NCI-H1417 treated with DMSO at 0.1 percent for 48 hours (cell line): ENCODE data around the gene MCRIP2.
"Not testable (repeated sequence)": the region's sequence is repeated elsewhere in the genome, so short reads cannot be mapped to it uniquely, and the experiment has no call there.

Experiments
- DNase-seq: peaks from one replicate; lab custom pipeline; 2025; lab: John Stamatoyannopoulos, UW

Gene MCRIP2

DNA sequence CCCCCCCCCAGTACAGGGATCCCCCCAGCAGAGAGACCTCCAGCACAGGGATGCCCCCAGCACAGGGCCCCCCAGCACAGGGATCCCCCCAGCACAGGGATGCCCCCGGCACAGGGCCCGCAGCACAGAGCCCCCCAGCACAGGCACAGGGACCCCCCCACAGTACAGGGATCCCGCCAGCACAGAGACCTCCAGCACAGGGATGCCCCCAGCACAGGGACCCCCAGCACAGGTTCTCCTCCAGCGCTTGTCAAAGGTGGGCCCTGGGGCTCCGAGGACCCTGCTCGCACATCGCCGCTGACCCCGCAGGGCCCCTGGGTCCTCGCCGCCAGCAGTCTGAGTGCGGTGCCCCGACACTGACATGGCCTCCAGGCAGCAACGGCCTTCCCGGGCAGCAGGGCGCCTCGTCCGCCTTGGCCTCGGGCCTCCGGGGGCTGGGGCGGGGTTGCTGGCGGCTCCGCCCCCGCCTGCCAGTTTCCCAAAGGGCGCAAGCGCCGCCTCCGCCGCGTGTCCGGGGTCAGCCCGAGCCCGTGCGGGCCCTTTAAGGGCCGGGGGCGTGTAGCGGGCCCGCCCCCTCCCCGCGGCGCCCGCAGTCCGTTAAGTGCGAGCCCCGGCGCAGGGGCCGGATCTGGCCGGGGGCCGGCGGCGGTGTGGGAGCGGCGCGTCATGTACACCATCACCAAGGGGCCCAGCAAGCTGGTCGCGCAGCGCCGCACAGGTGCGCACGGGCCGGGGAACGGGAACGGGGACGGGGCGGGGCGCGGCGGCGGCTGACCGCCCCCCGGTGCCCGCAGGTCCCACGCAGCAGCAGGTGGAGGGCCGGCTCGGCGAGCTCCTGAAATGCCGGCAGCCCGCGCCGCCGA, at the start of gene MCRIP2:
MCRIP2 (plus strand) TSS at position 503 of the 863 bp plus-strand sequence; CDS start at position 667, 164 bp downstream.
- peak; percentile 6 for DNase-seq

DNA sequence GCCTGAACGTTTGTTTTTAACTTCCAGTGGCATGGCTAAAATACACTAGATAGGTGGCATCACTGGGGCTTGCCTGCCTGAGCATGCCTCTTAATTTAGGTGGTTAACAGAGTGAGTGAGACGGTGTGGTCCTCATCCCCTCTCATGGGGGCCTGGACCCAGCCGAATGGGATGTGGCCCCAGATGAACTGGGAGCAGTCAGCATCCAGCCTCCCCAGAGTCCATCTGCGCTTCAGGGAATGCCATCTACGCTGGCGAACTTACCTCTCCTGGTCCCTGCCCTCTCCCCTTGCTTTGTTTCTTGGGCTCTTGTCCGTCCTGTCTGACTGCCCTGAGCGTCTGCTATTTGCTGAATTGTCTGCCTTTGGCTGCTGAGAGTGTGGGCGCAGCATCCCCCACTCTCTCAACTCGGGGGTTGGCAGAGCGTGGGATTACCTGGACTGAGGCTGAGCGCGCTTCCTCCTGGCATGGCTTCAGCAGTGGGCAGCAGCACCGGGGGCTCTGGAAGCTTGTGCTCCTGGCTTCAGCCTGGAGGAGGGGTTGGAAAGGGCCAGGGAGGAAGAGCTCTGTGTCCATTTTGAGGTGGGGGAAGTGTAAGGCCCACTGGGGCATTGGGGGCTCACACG, 49.6 kb upstream of the MCRIP2 start:
- no peak for DNase-seq

DNA sequence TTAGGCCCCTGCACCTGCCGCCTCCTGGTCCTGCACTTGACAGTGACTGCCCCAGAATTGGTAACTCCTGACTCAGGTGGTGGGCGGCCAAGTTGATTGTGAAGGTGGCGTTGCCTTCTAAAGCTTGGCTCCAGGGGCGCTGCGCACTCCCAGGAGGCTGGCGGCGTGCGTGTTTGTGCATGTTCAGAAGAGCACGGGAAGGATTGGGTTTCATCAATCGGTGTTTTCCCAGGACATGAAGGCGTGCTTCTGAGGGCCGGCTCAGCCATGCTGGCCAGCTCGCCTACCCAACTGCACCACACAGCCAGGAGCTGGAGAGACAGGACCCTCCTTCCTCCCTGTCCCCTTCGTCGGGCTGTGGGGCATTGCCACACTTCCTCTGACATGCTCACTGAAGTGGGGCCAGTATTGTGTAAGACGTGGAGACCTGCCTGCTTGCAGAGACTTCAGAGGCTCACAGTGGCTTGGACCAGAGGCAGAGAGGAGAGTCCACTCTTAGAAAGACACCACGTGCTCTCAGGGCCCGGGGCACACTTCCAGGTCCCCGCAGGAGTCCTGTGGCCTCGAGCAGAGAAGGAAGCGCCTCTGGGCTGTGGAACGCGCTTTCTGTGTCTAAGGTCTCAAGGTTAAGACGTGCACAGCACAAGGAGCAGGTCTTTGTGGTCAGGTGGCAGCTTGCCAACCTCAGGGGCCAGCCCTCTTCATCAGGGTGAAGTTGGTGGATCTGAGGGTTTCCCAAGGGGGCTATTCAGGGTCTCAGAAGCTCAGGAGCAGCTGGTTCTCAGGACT, 48.9 kb upstream of the MCRIP2 start:
- DNase-seq, result peak; percentile 9

DNA sequence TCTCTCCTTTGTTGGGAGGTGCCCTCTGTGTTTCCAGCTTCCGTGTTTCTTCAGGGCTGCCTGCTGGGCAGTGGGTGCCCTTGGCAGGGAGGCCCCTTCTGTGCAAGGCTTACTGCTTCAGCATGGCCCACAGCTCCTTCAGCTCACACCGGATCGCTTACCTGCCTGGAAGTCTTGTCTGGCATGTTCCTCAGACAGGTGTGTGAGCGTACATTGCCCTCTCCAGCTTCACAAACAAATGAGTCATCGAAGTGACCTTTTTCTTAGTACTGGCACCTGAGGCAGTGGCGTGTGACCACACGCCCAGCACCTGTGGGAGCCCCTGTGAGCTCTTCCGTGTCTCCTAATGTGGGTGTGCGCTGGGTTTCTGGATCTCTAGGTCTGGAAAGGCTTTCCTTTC, 48.2 kb upstream of the MCRIP2 start:
- DNase-seq, result no peak

- DNase-seq, result no peak
Measured at GRCh38 chr16:593807-594206, 47.8 kb upstream of the MCRIP2 start.

- DNase-seq, result no peak
Measured at GRCh38 chr16:595094-595528, 46.5 kb upstream of the MCRIP2 start.

GRCh38 chr16:595942-596735, 45.5 kb upstream of the MCRIP2 start:
- no peak for DNase-seq

DNA sequence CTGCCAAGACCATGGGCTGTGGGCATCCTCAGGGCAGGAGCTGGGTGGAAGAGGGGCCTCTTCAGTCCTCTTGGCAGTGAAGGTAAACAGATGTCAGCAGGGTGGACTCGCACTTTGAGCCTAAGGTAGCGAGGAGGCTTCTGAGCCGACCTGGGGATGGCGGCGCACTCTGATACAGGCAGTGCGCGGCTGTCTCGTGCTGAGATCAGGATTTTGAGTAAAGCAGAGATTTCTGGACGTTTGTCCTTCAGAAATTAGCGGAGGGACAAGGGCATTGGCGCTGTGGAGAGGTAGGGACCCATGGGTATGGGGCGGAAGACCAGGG, 44.9 kb upstream of the MCRIP2 start:
- DNase-seq, result no peak

- DNase-seq, result not testable (repeated sequence)
Measured at GRCh38 chr16:597655-598054, 44.0 kb upstream of the MCRIP2 start.

GRCh38 chr16:598823-599739, 42.5 kb upstream of the MCRIP2 start:
- no peak for DNase-seq

GRCh38 chr16:600781-601180, 40.8 kb upstream of the MCRIP2 start:
- DNase-seq, result no peak

DNA sequence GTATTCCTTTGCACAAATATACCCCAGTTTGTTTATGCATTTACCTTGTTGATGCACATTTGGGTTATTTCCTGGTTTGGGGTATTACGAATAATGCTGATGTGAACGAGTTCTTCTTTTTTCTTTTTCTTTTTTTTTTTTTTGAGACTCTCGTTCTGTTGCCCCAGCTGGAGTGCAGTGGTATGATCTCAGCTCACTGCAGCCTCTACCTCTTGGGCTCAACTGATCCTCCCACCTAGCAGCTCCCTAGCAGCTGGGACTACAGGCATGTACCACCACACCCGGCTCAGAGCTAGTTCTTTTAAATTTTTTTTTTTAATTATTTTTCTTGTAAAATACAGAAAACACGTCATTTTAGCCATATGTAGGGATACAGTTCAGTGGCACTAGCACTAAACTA, 37.7 kb upstream of the MCRIP2 start:
- DNase-seq, result no peak

DNA sequence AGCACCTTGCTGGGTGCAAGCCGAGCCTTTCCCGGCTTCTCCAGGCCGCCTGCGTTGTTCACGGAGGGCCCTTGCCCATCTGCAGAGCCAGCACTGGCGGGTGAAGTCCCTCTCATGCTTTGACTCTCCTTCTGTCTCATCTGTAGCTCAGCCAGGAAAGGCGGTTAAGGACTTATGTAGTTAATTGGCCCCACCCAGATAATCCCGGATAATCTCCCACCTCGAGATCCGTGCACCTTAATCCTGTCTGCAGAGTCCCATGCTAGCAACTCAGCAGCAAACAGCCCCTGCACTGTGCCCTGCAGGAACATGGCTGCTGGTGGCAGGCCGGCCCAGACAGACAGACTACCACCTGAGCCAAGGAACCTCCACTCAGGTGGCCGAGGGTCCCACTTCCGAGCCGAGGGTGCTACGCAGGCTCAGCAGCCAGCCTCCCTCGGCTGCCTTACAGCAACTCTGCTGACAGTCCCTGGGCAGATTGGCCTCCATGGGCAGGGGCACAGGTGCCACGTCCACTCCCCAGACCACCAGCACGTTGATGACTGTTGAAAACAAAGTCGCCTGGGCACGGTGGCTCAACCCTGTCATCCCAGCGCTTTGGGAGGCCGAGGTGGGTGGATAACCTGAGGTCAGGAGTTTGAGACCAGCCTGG, 34.8 kb upstream of the MCRIP2 start:
- DNase-seq, result no peak

DNA sequence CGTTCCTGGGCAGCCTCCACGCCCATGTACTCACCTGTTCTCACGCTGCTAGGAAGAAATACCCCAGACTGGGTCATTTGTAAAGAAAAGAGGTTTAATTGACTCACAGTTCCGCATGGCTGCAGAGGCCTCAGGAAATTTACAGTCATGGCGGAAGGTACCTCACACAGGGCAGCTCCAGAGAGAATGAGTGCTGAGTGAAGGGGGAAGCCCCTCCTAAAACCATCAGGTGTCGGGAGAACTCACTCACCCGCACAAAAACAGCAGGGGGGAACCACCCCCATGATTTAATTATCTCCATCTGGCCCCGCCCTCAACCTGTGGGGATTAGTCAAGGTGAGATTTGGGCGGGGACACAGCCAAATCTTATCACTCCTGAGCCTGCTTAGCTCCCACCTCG, 33.6 kb upstream of the MCRIP2 start:
- no peak for DNase-seq

DNA sequence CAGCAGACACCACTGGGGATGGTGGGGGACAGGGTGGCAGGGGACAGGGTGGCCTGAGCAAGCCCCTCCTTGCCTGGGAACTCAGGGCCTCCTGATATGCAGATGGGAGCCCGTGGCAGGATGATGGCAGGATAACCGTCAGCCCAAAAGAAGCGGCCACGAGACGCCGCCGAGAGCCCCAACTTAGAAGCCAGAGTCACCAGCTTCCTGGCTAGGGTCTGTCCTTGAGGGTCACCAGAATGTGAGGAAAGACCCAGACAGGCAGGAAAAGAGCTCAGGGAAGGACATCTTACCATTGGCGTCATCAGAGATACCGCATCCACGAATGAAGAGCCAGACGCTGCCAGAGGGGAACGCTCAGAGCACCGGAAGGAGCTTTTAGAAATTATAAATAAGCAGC, 32.3 kb upstream of the MCRIP2 start:
- no peak for DNase-seq

- no peak for DNase-seq
Measured at GRCh38 chr16:609984-610383, 31.6 kb upstream of the MCRIP2 start.

DNA sequence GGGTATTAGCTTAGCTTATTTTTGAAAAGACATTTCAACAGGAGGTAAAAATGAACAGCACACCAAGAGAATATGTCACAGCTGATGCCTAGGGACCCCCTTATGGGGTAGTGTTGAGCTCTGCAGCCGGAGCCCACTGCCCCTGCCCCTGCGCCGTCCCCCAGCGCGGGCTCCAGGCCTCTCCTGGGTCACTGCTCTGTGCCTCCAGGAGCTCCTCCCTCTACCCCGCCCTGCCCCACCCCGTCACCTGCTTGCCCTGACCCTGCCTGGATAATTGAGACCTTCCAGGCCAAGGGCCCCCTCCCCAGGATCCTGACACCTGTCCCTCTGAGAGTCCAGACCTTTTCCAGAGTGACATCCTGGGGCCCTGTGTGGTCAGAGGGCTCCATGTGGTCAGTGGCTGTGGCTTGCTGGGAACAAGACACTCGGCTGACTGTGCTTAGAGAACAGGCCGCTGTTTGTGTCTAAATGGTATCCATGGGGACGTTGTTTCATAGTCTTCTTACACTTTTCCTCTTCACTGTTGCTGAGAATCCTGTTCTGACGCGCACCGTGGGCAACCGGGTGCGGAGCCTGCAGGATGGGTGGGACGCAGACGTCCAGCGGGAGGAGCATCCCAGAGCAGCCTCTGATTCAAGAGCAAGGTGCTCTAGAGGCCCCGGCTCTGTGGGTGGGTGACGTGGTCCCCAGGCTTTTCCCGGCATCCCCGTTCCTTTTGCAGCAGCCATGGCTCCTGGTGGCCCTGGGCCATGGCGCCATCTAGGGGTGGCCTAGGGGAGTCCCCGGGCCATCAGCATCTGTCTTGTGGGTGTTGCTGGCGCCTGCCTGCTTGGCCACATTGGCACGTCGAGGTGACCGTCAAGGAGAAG, 30.9 kb upstream of the MCRIP2 start:
- no peak for DNase-seq

- no peak for DNase-seq
Measured at GRCh38 chr16:615122-615521, 26.5 kb upstream of the MCRIP2 start.
